ENCODE results near the gene CPNE9. TPM values are rescaled to one million over a fixed set of nuclear protein-coding genes. Genes with fewer than 3 reads are reported as not detected.

Gene CPNE9
- total RNA-seq, 2 donors from 2014 or later, result 0.15 to 0.62 TPM

- Histone ChIP-seq H3K9ac (ENCODE audit: extremely low read depth, low read length, poor library complexity, severe bottlenecking) (no peak overlapping the region), H3K4me1 (ENCODE audit: control insufficient read depth, insufficient read depth, low read length) (no peaks in the 10 kb centered on the region), H3K27ac (ENCODE audit: low read depth, low read length) (no peak overlapping the region), H3K36me3 (ENCODE audit: control insufficient read depth, insufficient read depth, low read length) (peaks cover 90% of the 10 kb centered on the region), H3K27me3 (ENCODE audit: control insufficient read depth, insufficient read depth, low read length, poor library complexity, severe bottlenecking) (no peaks in the 10 kb centered on the region), H3K4me3 (ENCODE audit: low read length) (no peak overlapping the region), H3K9me3 (ENCODE audit: control insufficient read depth, low read length) (no peaks in the 10 kb centered on the region)
- peak overlapping the region; percentile 44 for H3K27ac Mint-ChIP-seq
- 92 to 98% methylated on average over 5 to 6 of the region's 6 CpGs for WGBS, 2 experiments (ENCODE audit: insufficient coverage in 1 of 2, insufficient read length in 1 of 2)
- TF ChIP-seq CTCF (conservative IDR thresholded peaks at IDR 0.05), result no peak
- H3K9me3 Mint-ChIP-seq, result no peaks in the 10 kb centered on the region
- no peaks in the 10 kb centered on the region for H3K27me3 Mint-ChIP-seq (ENCODE audit: insufficient read depth)
- peaks cover 72% of the 10 kb centered on the region for H3K36me3 Mint-ChIP-seq (ENCODE audit: low read depth)
- no peak for DNase-seq
- H3K4me1 Mint-ChIP-seq, result no peaks in the 10 kb centered on the region
- no peak overlapping the region for H3K4me3 Mint-ChIP-seq
These were observed 21.5 kb upstream of the CPNE9 start for GRCh38 chr3:9682096-9682495.

GRCh38 chr3:9683426-9683825, 20.2 kb upstream of the CPNE9 start:
- WGBS, 2 experiments (ENCODE audit: insufficient coverage in 1 of 2, insufficient read length in 1 of 2), result 96 to 98% methylated on average over 3 of the region's 3 CpGs
- Histone ChIP-seq H3K9ac (ENCODE audit: extremely low read depth, low read length, poor library complexity, severe bottlenecking) (no peak overlapping the region), H3K27ac (ENCODE audit: low read depth, low read length) (no peak overlapping the region), H3K4me3 (ENCODE audit: low read length) (no peak overlapping the region), H3K27me3 (ENCODE audit: control insufficient read depth, insufficient read depth, low read length, poor library complexity, severe bottlenecking) (no peaks in the 10 kb centered on the region), H3K9me3 (ENCODE audit: control insufficient read depth, low read length) (no peaks in the 10 kb centered on the region), H3K36me3 (ENCODE audit: control insufficient read depth, insufficient read depth, low read length) (peaks cover 86% of the 10 kb centered on the region), H3K4me1 (ENCODE audit: control insufficient read depth, insufficient read depth, low read length) (no peaks in the 10 kb centered on the region)
- H3K4me1 Mint-ChIP-seq, result no peaks in the 10 kb centered on the region
- peaks cover 70% of the 10 kb centered on the region for H3K36me3 Mint-ChIP-seq (ENCODE audit: low read depth)
- TF ChIP-seq CTCF (conservative IDR thresholded peaks at IDR 0.05), result no peak
- DNase-seq, result no peak
- no peak overlapping the region for H3K27ac Mint-ChIP-seq
- no peak overlapping the region for H3K4me3 Mint-ChIP-seq
- no peaks in the 10 kb centered on the region for H3K27me3 Mint-ChIP-seq (ENCODE audit: insufficient read depth)
- no peaks in the 10 kb centered on the region for H3K9me3 Mint-ChIP-seq

GRCh38 chr3:9685216-9686049, 18.2 kb upstream of the CPNE9 start:
- H3K27ac Mint-ChIP-seq, result no peak overlapping the region

More at GRCh38 chr3:9685216-9686049, 18.2 kb upstream of the CPNE9 start:
- Histone ChIP-seq H3K9me3 (ENCODE audit: control insufficient read depth, low read length) (no peaks in the 10 kb centered on the region), H3K9ac (ENCODE audit: extremely low read depth, low read length, poor library complexity, severe bottlenecking) (no peak overlapping the region), H3K4me3 (ENCODE audit: low read length) (no peak overlapping the region), H3K27me3 (ENCODE audit: control insufficient read depth, insufficient read depth, low read length, poor library complexity, severe bottlenecking) (no peaks in the 10 kb centered on the region), H3K36me3 (ENCODE audit: control insufficient read depth, insufficient read depth, low read length) (peaks cover 79% of the 10 kb centered on the region), H3K4me1 (ENCODE audit: control insufficient read depth, insufficient read depth, low read length) (no peaks in the 10 kb centered on the region), H3K27ac (ENCODE audit: low read depth, low read length) (no peak overlapping the region)
- Mint-ChIP-seq H3K36me3 (ENCODE audit: low read depth) (peaks cover 71% of the 10 kb centered on the region), H3K4me3 (no peak overlapping the region), H3K9me3 (no peaks in the 10 kb centered on the region), H3K27me3 (ENCODE audit: insufficient read depth) (no peaks in the 10 kb centered on the region), H3K4me1 (no peaks in the 10 kb centered on the region)
- DNase-seq, result no peak
- TF ChIP-seq CTCF (conservative IDR thresholded peaks at IDR 0.05), result no peak
- WGBS, 2 experiments (ENCODE audit: insufficient coverage in 1 of 2, insufficient read length in 1 of 2), result 93 to 95% methylated on average over 7 to 18 of the region's 18 CpGs
